ENCODE data around the gene SHBG.

GRCh38 chr17:7606280-7606679 is 23.7 kb upstream of the SHBG start:
- TF ChIP-seq CTCF (conservative IDR thresholded peaks at IDR 0.05; ENCODE audit: low read depth, low read length), result no peak
- TF ChIP-seq EZH2 (IDR thresholded peaks at IDR 0.05; ENCODE audit: borderline replicate concordance, low read depth, low read length, poor library complexity, severe bottlenecking), result no peak

Measured in A673 (cell line).